IPS DF 6.9 (cell line): ENCODE measurements around the gene HEXIM1.

Source experiments
- DNase-seq: peaks from one replicate; pipeline ENCODE4 v3.0.0-alpha.2; 2013; ENCODE audit warnings: low read depth, low spot score
- H3K27ac ChIP-seq: one replicate; pipeline ENCODE4 v1.5.1; 2013; ENCODE audit warnings: low read length, control low read depth
- H3K27me3 ChIP-seq: 2 replicates; pipeline ENCODE4 v1.6.1; 2013; ENCODE audit warnings: mild to moderate bottlenecking, low read length; ENCODE audit not compliant: control insufficient read depth, insufficient read depth
- H3K36me3 ChIP-seq: 2 replicates; pipeline ENCODE4 v1.6.1; 2013; ENCODE audit warnings: low read length; ENCODE audit not compliant: control insufficient read depth, insufficient read depth
- H3K4me1 ChIP-seq: 2 replicates; pipeline ENCODE4 v1.6.1; 2013; ENCODE audit warnings: low read length; ENCODE audit not compliant: control insufficient read depth, insufficient read depth
- H3K4me3 ChIP-seq: 2 replicates; pipeline ENCODE4 v1.5.1; 2013; ENCODE audit warnings: mild to moderate bottlenecking, low read length
- H3K9me3 ChIP-seq: 2 replicates; pipeline ENCODE4 v1.6.1; 2013; ENCODE audit warnings: low read length, inconsistent platforms; ENCODE audit not compliant: control insufficient read depth, insufficient read depth
- WGBS: extraction: QIAGEN DNeasy Blood & Tissue Kit; methylation state at CpG from one replicate; pipeline ENCODE4 v1.1.7; 2013; ENCODE audit warnings: mixed read lengths, missing lambda C conversion rate; ENCODE audit not compliant: insufficient read length, insufficient coverage; 5-methylcytosine and 5-hydroxymethylcytosine counted together

The HEXIM1 gene

GRCh38 chr17:45137561-45138305, 10.5 kb upstream of the HEXIM1 start:
- Histone ChIP-seq H3K4me3 (no peak overlapping the region), H3K4me1 (no peaks in the 10 kb centered on the region), H3K36me3 (peaks cover 3% of the 10 kb centered on the region; the same call in 1 of the 2 replicates), H3K27ac (no peak overlapping the region), H3K9me3 (no peaks in the 10 kb centered on the region), H3K27me3 (no peaks in the 10 kb centered on the region)
- WGBS = no CpG with 5 or more reads among the region's 11 CpGs
- DNase-seq = no peak

- Histone ChIP-seq H3K27me3 (no peaks in the 10 kb centered on the region), H3K36me3 (peaks cover 3% of the 10 kb centered on the region; the same call in 1 of the 2 replicates), H3K4me3 (no peak overlapping the region), H3K9me3 (no peaks in the 10 kb centered on the region), H3K4me1 (no peaks in the 10 kb centered on the region; the same call in 1 of the 2 replicates), H3K27ac (no peak overlapping the region)
- no peak for DNase-seq
- WGBS = no CpG with 5 or more reads among the region's 14 CpGs
Measured at GRCh38 chr17:45138911-45139532, 9.3 kb upstream of the HEXIM1 start.

- H3K27ac ChIP-seq = no peak overlapping the region
- peaks cover 3% of the 10 kb centered on the region; the same call in 1 of the 2 replicates for H3K36me3 ChIP-seq
- H3K4me3 ChIP-seq = no peak overlapping the region
- no peaks in the 10 kb centered on the region for H3K27me3 ChIP-seq
- no CpG with 5 or more reads among the region's 4 CpGs for WGBS
- H3K9me3 ChIP-seq = no peaks in the 10 kb centered on the region
- no peak for DNase-seq
- no peaks in the 10 kb centered on the region; the same call in 1 of the 2 replicates for H3K4me1 ChIP-seq
Measured at GRCh38 chr17:45139533-45139920, 8.7 kb upstream of the HEXIM1 start.

- DNase-seq = no peak
- WGBS = no CpG with 5 or more reads among the region's 13 CpGs
- no peaks in the 10 kb centered on the region for H3K36me3 ChIP-seq
- no peaks in the 10 kb centered on the region for H3K27me3 ChIP-seq
- H3K4me3 ChIP-seq = peak overlapping the region; percentile 62; the same call in 1 of the 2 replicates
- no peaks in the 10 kb centered on the region for H3K9me3 ChIP-seq
- H3K4me1 ChIP-seq = peaks cover 5% of the 10 kb centered on the region
- H3K27ac ChIP-seq = no peak overlapping the region
Measured at GRCh38 chr17:45143094-45143670, 5.1 kb upstream of the HEXIM1 start.

DNA sequence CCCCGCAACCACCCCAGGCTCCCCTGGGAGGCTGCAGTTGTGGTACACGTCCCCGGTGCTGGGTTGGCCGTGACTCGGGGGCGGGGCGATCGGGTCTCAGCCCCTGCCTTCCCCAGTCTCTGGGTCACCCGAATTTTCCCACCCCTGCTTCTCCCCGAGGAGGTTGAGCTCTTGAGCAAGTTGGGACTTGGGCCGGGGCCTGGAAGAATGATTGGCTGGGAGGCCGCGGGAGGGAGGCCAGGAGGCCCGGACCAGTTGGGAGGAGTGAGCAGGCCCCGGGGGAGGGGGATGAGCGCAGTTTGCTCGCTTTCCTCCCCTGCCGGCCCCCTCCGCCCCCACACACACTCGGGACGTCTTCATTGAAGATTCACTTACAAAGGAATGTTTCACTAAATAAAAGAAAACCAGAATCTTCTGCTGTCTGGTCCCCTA, 4.5 kb upstream of the HEXIM1 start:
- Histone ChIP-seq H3K4me3 (peak overlapping the region; percentile 62; the same call in 1 of the 2 replicates), H3K4me1 (peaks cover 5% of the 10 kb centered on the region), H3K27ac (no peak overlapping the region), H3K27me3 (no peaks in the 10 kb centered on the region), H3K36me3 (no peaks in the 10 kb centered on the region), H3K9me3 (no peaks in the 10 kb centered on the region)
- DNase-seq = no peak
- WGBS = no CpG with 5 or more reads among the region's 21 CpGs

DNA sequence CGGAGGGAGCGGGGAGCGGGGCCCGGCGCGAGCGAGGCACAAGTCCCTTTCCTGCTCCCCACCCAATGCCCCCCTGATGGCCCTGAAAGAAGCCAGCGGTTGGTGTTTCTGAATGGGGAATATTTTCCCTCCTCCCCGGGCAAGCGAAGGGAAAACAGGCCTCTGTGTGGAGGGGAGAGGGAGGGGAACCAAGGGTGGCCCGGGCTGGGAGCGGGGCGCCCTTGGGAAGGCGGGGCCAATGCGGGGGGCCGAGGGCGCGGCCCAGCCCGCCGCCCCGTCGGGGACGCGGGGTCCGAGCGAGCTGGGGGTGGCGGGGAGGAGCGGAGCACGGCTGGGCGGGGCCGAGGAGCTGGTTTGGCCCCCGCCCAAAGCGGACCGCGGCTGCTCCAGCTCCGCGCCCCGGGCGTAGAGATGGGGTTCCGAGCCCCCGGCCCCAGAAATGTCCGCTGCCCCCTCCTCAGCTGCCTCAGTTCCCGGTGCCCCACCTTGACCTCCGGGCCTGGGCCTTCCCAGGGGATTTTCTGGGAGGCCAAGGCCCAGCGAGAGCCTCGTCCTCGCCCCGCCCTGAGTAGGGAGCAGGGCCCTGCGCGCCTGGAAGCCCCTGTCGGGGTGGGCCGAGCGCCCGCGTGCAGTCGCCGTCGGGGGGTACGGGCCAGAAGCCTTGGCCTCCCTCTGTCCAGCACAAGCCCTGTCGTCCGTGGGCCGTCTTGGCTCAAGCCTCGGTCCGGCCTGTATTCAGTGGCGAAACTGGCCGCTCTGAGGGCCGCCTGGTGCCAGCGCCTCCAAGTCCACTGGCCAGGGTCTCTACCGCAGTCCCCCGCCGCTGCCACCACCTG, 3.9 kb upstream of the HEXIM1 start:
- Histone ChIP-seq H3K4me1 (peaks cover 5% of the 10 kb centered on the region), H3K9me3 (no peaks in the 10 kb centered on the region), H3K4me3 (peak overlapping the region; percentile 62; the same call in 1 of the 2 replicates), H3K36me3 (no peaks in the 10 kb centered on the region), H3K27ac (no peak overlapping the region), H3K27me3 (no peaks in the 10 kb centered on the region)
- no CpG with 5 or more reads among the region's 71 CpGs for WGBS
- no peak for DNase-seq

DNA sequence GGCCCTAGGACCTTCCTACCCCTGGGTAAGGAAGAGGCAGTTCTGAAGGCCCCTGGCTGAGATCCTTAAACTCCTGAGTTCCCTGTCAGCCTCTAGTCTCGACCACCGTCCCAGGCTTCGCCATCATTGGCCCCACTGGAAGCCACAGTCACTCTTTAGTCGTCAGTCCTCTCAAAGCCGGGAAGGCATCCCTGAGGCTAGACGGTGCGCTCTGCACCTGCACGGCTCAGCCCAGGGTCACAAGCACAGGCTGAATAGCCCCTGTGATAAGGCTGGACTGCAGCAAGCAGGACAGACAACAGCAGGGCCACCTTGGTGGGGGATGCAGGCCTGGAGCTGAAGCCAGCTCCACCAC, 3.3 kb upstream of the HEXIM1 start:
- Histone ChIP-seq H3K9me3 (no peaks in the 10 kb centered on the region), H3K4me1 (peaks cover 5% of the 10 kb centered on the region), H3K36me3 (no peaks in the 10 kb centered on the region), H3K27me3 (no peaks in the 10 kb centered on the region), H3K27ac (no peak overlapping the region), H3K4me3 (no peak overlapping the region)
- WGBS = no CpG with 5 or more reads among the region's 8 CpGs
- DNase-seq = no peak

- Histone ChIP-seq H3K4me3 (no peak overlapping the region), H3K27me3 (no peaks in the 10 kb centered on the region), H3K27ac (no peak overlapping the region), H3K9me3 (no peaks in the 10 kb centered on the region), H3K36me3 (no peaks in the 10 kb centered on the region), H3K4me1 (peaks cover 5% of the 10 kb centered on the region)
- whole genome bisulfite sequencing = no CpG with 5 or more reads among the region's 10 CpGs
- DNase-seq = no peak
Measured at GRCh38 chr17:45146166-45146565, 2.1 kb upstream of the HEXIM1 start.

DNA sequence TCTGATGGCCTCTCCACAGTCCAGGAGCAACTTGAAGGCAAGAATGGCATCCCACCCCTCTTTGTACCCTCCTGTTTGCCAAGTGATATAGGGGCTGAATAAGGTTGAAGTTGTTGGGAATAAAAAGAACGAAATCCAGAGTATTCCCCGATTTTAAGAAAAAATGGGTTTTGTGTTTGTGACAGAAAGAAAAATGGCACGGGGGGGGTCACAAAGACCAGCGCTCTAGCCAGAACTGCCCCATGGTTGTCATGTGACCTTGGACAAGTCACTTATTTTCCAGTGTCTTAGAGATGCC, 1.7 kb upstream of the HEXIM1 start:
- Histone ChIP-seq H3K27me3 (no peaks in the 10 kb centered on the region), H3K36me3 (no peaks in the 10 kb centered on the region), H3K27ac (no peak overlapping the region), H3K9me3 (no peaks in the 10 kb centered on the region), H3K4me1 (peaks cover 5% of the 10 kb centered on the region), H3K4me3 (no peak overlapping the region)
- DNase-seq = no peak
- 100% methylated on average over 2 of the region's 4 CpGs for WGBS

- WGBS = no CpG with 5 or more reads among the region's 29 CpGs
- peak overlapping the region; percentile 73; the same call in 1 of the 2 replicates for H3K4me3 ChIP-seq
- no peaks in the 10 kb centered on the region for H3K9me3 ChIP-seq
- H3K27ac ChIP-seq = no peak overlapping the region
- peaks cover 5% of the 10 kb centered on the region for H3K4me1 ChIP-seq
- H3K27me3 ChIP-seq = no peaks in the 10 kb centered on the region
- no peaks in the 10 kb centered on the region for H3K36me3 ChIP-seq
- no peak for DNase-seq
Measured at GRCh38 chr17:45146890-45147580, 1.2 kb upstream of the HEXIM1 start.
